NCI-H146 (cell line): ENCODE measurements around the gene SYT15.
"Not testable (repeated sequence)": the region's sequence is repeated elsewhere in the genome, so short reads cannot be mapped to it uniquely, and the experiment has no call there.

Source experiments
- DNase-seq: peaks from one replicate; lab custom pipeline; 2025; lab: John Stamatoyannopoulos, UW

SYT15 gene

GRCh38 chr10:46556515-46557318 lies 22.2 kb upstream of the SYT15 start, which contains the start of gene GPRIN2:
Gene GPRIN2, minus strand, starts transcription at chr10:46556658. Its CDS starts 5,922 bp downstream, at chr10:46550736.
- no peak for DNase-seq

DNA sequence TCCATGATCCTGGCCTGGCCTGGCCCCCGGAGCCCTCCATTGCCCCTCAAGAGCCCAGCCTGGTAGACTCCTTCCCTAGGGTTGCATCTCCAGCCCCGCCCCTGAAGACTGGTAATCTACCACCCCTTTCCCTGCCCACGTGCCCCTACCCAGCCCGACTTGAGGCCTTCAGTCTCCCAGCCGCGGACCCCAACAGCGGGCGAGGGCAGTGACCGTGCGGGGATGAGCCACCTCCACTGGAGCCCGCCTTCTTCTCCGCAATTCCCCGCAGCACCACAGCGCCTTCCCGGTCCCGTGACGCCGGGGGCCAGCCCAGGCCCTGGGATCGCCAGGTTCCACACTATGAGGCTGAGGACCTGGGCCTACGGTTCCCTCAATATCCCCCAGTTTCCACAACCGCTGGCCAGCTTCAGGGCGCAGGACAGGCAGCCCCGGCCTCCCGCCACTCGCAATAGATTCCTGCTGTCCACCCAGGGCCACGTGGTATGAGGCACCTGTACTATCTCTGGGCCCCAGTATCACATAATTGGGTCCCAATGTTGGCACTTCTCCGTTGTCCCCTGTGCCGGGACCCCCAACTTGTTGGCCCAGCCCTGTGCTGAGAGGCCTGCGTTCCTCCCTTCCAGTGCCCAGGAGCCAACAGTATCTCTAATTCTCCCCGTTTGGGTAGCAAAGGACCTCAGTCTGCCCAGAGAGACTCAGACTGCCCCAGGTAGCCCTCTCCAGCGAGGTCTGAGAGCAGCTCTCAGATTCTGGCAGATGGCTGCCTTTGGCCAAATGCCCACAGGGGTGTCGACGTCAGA lies 21.4 kb upstream of the SYT15 start:
- DNase-seq, result no peak

DNA sequence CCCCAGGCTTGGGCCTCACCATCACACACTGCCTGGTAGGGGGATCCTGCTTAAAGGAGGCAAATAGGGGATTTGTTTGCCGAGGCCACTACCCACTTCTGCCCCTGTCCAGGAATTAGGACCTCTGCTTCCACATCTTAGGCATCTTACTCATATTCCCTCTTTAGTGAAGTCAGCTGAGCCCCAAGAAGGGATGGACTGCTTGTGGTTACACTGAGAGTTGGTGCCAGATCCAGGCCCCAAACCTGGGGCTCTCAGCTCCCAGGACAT lies 20.9 kb upstream of the SYT15 start:
- DNase-seq, result no peak

DNA sequence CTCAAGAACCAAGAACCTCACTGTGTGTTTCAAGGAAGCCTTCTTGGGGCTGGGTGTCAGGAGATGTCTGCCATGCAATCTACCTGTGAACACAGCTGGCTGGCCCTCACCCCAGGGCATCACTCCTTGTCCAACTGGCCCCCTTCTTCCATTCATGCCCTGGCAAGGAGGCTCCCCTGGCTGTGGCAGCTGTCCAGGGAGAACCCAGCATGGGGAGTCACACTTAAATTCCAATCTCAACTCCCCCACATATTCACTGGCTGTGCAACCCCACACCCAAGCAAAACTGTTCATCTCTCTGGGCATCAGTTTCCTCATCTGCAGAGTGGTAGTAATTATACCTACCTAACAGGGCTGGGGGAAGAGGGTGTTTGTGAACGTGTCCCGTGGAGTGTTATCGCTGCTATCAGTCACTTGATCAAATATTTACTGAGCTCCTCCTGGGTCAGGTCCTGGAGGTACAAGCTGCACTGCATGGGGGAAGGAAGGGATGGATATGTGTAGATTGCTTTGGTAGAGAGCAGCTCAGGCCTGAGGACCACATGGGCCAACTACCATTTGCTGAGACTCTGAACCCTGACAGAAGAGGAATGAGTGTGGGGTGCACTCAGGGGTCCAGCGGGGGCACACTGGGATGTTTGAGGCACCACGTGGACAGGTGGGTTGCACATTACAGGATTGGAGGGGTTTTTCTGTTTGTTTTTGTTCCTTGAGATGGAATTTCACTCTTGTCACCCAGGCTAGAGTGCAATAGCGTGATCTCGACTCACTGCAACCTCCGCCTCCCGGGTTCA lies 20.3 kb upstream of the SYT15 start:
- peak; percentile 30 for DNase-seq

DNA sequence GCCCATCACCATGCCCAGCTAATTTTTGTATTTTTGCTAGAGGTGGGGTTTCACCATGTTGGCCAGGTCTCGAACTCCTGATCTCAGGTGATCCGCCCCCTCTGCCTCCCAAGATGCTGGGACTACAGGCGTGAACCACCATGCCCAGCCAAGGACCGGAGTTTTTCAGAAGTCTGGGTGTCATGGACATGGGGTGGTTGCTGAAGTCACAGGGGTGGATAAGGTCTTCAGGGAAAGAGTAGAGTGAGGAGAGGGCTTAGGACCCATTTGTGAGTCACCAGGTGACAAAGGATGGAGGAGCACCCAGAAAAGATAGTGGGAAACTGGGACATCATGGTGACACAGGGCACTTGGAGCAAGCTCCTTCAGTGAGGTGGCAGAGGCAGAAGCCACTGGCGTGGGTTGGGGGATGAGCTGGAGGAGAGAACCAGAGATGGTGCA lies 19.7 kb upstream of the SYT15 start:
- DNase-seq, result no peak

- no peak for DNase-seq
These were observed 18.5 kb upstream of the SYT15 start for GRCh38 chr10:46560381-46560780.

GRCh38 chr10:46560952-46561351 lies 18.0 kb upstream of the SYT15 start:
- DNase-seq, result no peak

- DNase-seq, result not testable (repeated sequence)
These were observed 13.2 kb upstream of the SYT15 start for GRCh38 chr10:46565591-46566332.

- not testable (repeated sequence) for DNase-seq
These were observed 11.8 kb upstream of the SYT15 start for GRCh38 chr10:46567151-46567550.

GRCh38 chr10:46570655-46571054 lies 8.3 kb upstream of the SYT15 start:
- not testable (repeated sequence) for DNase-seq

DNA sequence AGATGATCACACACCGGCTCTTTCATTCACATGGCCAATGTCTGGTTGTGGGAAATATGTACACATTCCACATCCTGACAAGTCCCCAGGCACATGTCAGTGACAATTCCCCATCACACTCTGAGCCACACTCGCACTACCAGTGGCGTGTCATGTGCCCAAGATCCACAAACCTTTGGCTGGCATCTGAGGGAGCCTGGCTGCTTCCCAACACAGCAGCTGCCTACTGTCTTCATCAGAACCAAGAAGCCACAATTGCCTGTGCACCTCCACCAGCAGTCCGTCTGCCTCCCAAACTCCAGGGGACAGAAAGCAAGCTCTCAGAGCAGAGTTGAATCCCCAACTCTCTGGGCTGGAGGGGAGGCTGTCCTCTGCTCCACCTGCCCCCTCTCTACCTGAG lies 6.2 kb upstream of the SYT15 start:
- not testable (repeated sequence) for DNase-seq

GRCh38 chr10:46573314-46573713 lies 5.6 kb upstream of the SYT15 start:
- not testable (repeated sequence) for DNase-seq

DNA sequence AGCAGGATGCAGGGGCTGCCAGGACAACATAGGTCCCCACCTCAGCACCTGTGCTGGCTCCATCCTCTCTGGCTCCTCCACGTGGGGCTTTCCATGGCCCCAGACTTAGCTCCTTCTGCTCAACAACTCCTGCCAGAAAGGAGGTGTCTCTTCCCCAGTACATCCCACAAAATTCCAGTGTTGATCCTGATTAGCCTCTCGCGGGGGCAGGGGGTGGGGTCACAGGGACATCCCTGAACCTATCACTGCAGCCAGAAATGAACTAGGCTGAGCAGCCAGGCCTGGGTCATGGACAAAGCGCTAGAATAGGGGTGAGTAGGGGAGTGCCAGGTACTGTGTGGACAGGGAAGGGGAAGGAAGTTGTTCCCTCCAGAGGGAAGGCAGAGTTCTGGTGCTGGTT lies 5.0 kb upstream of the SYT15 start:
- DNase-seq, result not testable (repeated sequence)

GRCh38 chr10:46577624-46578473 lies 1.1 kb upstream of the SYT15 start:
- DNase-seq, result not testable (repeated sequence)

DNA sequence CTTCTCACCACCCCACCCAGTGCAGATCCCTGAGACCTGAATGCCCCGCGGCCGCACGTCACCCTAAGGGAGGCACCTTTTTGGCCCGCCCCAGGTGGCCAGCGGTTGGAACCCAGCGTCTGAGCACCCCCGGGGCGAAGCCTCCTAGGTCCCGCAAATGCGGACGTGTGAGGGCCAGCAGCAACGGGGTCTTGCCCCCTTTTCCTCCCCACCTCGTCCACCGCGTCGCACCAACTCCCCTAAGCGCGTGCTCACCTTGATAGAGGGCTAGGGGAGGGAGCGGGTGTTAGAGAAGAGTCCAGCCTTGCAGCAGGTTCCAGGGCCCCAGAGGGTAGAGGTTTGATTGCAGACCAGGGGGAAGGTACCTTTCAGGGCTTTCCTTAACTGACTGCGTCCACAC lies 450 bp downstream of the SYT15 start:
- DNase-seq, result not testable (repeated sequence)

DNA sequence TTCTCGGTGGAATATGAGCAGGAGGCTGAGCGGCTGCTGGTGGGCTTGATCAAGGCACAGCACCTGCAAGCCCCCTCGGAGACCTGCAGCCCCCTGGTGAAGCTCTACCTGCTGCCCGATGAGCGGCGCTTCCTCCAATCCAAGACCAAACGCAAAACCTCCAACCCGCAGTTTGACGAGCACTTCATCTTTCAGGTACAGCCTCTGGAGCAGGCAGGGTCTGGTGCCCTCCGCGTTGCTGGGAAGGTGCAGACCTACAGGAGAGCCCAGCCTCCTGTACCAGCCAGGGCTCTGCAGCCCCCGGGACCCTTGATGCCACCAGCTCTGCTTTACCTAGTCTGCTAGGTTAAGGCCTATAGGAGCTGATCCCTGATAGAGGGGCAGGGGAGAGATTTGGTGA lies 3.1 kb downstream of the SYT15 start:
- DNase-seq, result not testable (repeated sequence)

DNA sequence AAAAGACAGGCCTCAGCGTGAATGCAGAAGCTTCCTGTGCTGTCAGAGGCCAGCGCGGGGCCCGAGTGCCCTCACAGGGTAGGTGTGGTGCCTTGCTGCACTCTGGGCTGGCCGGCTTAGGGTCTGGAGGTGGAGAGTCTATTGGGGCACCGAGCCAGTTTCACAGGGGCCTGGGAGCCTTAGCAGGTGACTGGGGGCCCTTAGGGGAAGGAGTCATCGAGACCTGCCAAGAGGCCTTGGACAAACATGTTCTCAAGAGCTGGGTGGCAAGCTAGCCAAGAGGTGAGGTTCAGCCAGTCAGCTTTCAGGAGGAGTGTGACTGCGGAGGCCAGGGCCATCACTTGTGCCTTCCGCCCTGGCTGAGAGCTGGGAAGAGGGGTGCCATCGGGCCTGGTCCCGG lies 3.6 kb downstream of the SYT15 start:
- DNase-seq, result not testable (repeated sequence)

DNA sequence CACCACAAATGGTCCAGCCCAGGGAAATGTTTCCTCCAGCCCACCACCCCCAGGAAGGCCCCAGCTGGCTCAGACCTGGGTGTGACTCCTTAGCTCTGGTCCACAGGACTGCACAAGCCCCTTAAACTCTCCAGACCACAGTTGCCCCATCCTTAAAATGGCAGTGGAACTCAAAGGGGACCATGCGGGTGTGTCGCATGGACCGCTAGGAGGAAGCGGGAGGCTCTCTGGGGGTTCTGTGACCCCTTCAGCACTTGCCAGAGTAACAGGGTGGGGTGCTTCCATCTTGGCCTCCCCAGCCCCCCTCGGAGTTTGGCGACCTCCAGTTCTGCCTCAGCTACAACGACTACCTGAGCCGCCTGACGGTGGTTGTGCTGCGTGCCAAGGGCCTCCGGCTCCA lies 5.3 kb downstream of the SYT15 start:
- not testable (repeated sequence) for DNase-seq

DNA sequence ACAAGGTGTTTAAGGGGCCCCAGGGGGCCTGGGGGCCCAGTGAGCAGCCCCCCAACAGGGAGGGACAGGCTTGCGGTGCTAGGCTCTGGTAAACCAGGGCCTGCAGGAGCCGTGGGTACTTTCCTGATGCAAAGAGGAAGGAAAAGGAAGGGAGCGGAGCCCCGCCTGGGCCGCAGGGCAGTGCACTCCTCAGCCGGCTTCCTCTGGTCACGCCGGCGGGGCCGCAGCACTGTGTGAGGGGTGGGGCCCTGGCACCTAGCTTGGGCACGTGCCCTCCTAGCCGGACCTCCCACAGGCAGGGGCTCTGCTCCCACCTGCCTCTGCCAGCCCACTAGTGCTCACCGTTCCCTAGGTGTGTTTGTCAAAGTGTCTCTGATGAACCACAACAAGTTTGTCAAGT lies 6.3 kb downstream of the SYT15 start:
- DNase-seq, result not testable (repeated sequence)

- DNase-seq, result not testable (repeated sequence)
These were observed 8.6 kb downstream of the SYT15 start for GRCh38 chr10:46587546-46587945.

DNA sequence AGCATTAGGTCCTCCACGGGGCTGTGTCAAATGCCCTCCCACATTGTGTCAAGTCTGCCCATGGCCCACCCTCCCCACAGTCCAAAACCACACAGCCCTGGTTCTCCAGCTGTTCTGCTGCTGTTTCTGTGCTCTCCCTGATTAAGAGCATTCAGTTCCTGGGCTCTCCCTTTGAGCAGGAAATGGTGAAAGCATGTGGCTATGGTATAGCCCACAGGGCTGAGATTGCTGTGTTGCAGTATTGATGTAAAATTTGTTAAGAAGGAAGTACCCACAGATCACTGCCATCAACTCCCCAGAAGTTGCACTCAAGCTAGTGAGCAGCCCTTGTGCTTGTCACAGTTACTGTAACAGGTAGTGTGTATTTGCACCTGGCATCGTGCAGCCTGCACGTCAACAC lies 9.3 kb downstream of the SYT15 start:
- not testable (repeated sequence) for DNase-seq
